Psoas muscle (tissue), 8 donors: ENCODE data around the gene TSPAN2. TPM values are rescaled to one million over a fixed set of nuclear protein-coding genes. Genes with fewer than 3 reads are reported as not detected.
A peak's percentile ranks its signal among the peaks of the same experiment; 100 is the strongest.

ENCODE experiments used
- ATAC-seq, 4 donors: fragments of 200-7000 bp; cut with Tn5 transposase; one replicate each; pipeline ENCODE4 v1.9.1; 2020; ENCODE audit warnings: moderate library complexity in 3 of 4, mild to moderate bottlenecking in 2 of 4
- DNase-seq, 2 donors: peaks; one replicate each; pipeline ENCODE4 v3.0.0-alpha.2; 2020
- H3K27ac ChIP-seq: fragments of 200-600 bp; one replicate; pipeline ENCODE4 v1.8.0; 2022
- H3K27me3 ChIP-seq, 3 donors: fragments of 200-600 bp in 1 of 3; one replicate each; pipeline versions ENCODE4 v1.6.1 to v1.8.0; 2013 to 2022; ENCODE audit warnings: low read length in 2 of 3, mild to moderate bottlenecking in 2 of 3, moderate library complexity in 1 of 3; ENCODE audit not compliant: insufficient read depth in 3 of 3
- H3K36me3 ChIP-seq, 2 donors: fragments of 200-600 bp in 1 of 2; one replicate each; pipeline versions ENCODE4 v1.6.1 to v1.8.0; 2013 to 2022; ENCODE audit warnings: low read depth in 1 of 2, mild to moderate bottlenecking in 1 of 2, moderate library complexity in 1 of 2; ENCODE audit not compliant: insufficient read depth in 1 of 2
- H3K4me1 ChIP-seq: fragments of 200-600 bp; one replicate; pipeline ENCODE4 v1.8.0; 2022
- H3K4me3 ChIP-seq: fragments of 200-600 bp; one replicate; pipeline ENCODE4 v1.8.0; 2022; ENCODE audit warnings: mild to moderate bottlenecking
- H3K9me3 ChIP-seq: fragments of 200-600 bp; one replicate; pipeline ENCODE4 v1.8.0; 2022
- WGBS, 3 donors: extraction: QIAGEN DNeasy Blood & Tissue Kit; methylation state at CpG; one replicate each; pipeline versions ENCODE4 v1.1.6 to v1.1.7; 2013; 5-methylcytosine and 5-hydroxymethylcytosine counted together
- intact Hi-C, 2 donors: fragments of 100-400 bp; cut with DNase I; formaldehyde crosslinking; loops; one replicate each; pipeline versions ENCODE4 v1.11.0 to v1.14.2; 2022
- polyA plus RNA-seq, 3 donors: library from polyadenylated mRNA; stranded (reverse); fragments of 200-250 nt; gene quantifications; one replicate each; pipeline ENCODE4 v1.2.3, GENCODE V29; 2013
- total RNA-seq, 4 donors: library from RNA; stranded (reverse); fragmentation: NEBNext Ultra II Directional in 2 of 4; extraction: Animal tissue kit (Norgen Biotek cat#: 25700) in 2 of 4; gene quantifications; one replicate each; pipeline versions ENCODE4 v1.2.1 to v1.2.4, GENCODE V29; 2021 to 2023
- TF ChIP-seq, protein P1 (sequence below): fragments of 200-600 bp; IDR thresholded peaks from one replicate; pipeline ENCODE4 v1.8.0; 2022; ENCODE audit warnings: antibody characterized with exemption
- donor health status: healthy with polysubstance abuse.
- donor health status: DM: no; HTN: no; CAD: no; lungs with moderate emphysema.
- donor health status: Bipolar disorder and iron deficiency.
- donor health status: healthy.
- donor health status: DM: yes; HTN: yes; CAD: no.
- donor health status: DM: no; HTN: no; CAD: no.
- donor health status: DM: no; HTN: no; CAD: no.
- donor health status: DM: yes; HTN: yes; CAD: no.

TSPAN2 gene
- total and polyA plus RNA-seq, 7 donors: 0.87 to 2.3 (median 1.4) TPM

- H3K4me3 ChIP-seq: no peak overlapping the region
- TF ChIP-seq, protein P1, sequence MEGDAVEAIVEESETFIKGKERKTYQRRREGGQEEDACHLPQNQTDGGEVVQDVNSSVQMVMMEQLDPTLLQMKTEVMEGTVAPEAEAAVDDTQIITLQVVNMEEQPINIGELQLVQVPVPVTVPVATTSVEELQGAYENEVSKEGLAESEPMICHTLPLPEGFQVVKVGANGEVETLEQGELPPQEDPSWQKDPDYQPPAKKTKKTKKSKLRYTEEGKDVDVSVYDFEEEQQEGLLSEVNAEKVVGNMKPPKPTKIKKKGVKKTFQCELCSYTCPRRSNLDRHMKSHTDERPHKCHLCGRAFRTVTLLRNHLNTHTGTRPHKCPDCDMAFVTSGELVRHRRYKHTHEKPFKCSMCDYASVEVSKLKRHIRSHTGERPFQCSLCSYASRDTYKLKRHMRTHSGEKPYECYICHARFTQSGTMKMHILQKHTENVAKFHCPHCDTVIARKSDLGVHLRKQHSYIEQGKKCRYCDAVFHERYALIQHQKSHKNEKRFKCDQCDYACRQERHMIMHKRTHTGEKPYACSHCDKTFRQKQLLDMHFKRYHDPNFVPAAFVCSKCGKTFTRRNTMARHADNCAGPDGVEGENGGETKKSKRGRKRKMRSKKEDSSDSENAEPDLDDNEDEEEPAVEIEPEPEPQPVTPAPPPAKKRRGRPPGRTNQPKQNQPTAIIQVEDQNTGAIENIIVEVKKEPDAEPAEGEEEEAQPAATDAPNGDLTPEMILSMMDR: no peak
- H3K27ac ChIP-seq: no peak overlapping the region
- ATAC-seq (no peak), DNase-seq (no peak)
- H3K9me3 ChIP-seq: no peaks in the 10 kb centered on the region
- intact Hi-C loops: loop anchor here (2.0 to 5.0 kb wide), 3 partner anchors 201 to 461 kb away; partner anchors contain the start of gene NGF (in 1 of the 2)
- H3K4me1 ChIP-seq: peaks cover 17% of the 10 kb centered on the region
- H3K36me3 ChIP-seq: no peaks in the 10 kb centered on the region
- H3K27me3 ChIP-seq: no peaks in the 10 kb centered on the region
Observed at GRCh38 chr1:115136706-115137105, 47.4 kb upstream of the TSPAN2 start.

DNA sequence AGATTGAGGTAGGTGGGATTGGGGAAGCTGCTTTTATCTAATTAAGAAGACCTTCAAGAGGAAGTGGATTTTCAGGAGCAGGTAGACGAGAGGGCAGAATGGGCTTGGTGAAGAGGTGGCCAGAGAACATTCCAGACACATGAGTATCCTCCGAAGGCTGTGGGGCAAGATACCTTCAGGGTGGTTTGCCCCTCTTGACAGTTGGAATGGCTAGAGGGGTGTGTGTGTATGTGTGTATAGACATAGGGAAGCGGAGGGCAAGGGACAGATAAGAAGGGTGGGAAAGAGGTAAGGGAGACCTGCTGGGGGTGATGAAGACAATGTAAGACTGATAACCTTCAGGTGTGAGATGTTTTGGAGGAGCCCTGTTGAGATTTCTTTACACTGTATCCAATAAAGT is 46.8 kb upstream of the TSPAN2 start:
- intact Hi-C loops: loop anchor here (2.0 to 5.0 kb wide), 3 partner anchors 201 to 461 kb away; partner anchors contain the start of gene NGF (in 1 of the 2)
- H3K4me3 ChIP-seq: no peak overlapping the region
- no peak overlapping the region for H3K27ac ChIP-seq
- ATAC-seq (no peak), DNase-seq (no peak)
- 80 to 91% (median 87%) methylated on average over 3 of the region's 3 CpGs for WGBS, 3 donors
- H3K4me1 ChIP-seq: peaks cover 17% of the 10 kb centered on the region
- TF ChIP-seq, protein P1: no peak
- no peaks in the 10 kb centered on the region for H3K27me3 ChIP-seq
- H3K9me3 ChIP-seq: no peaks in the 10 kb centered on the region
- H3K36me3 ChIP-seq: no peaks in the 10 kb centered on the region

GRCh38 chr1:115135681-115136080 is 46.4 kb upstream of the TSPAN2 start:
- intact Hi-C loops: loop anchor here (2.0 to 5.0 kb wide), 3 partner anchors 202 to 462 kb away; partner anchors contain the start of gene NGF (in 1 of the 2)
- H3K27ac ChIP-seq: peak overlapping the region; percentile 79
- H3K27me3 ChIP-seq: no peaks in the 10 kb centered on the region
- TF ChIP-seq, protein P1: no peak
- no peaks in the 10 kb centered on the region for H3K36me3 ChIP-seq
- ATAC-seq (no peak), DNase-seq (no peak)
- peaks cover 17% of the 10 kb centered on the region for H3K4me1 ChIP-seq
- WGBS, 3 donors: 78 to 83% (median 82%) methylated on average over 5 of the region's 5 CpGs
- no peaks in the 10 kb centered on the region for H3K9me3 ChIP-seq
- no peak overlapping the region for H3K4me3 ChIP-seq

GRCh38 chr1:115134850-115135480 is 45.7 kb upstream of the TSPAN2 start:
- H3K4me1 ChIP-seq: peaks cover 17% of the 10 kb centered on the region
- DNase-seq (no peak), ATAC-seq (peak; percentile 49 to 70 (median 60))
- peak overlapping the region; percentile 79 for H3K27ac ChIP-seq
- H3K9me3 ChIP-seq: no peaks in the 10 kb centered on the region
- intact Hi-C loops: loop anchor here (5.0 kb wide), 2 partner anchors 202 to 462 kb away; partner anchors contain the start of gene NGF (in 1 of the 2)
- TF ChIP-seq, protein P1: peak; percentile 4
- H3K36me3 ChIP-seq: no peaks in the 10 kb centered on the region
- WGBS, 3 donors: 33 to 54% (median 48%) methylated on average over 10 of the region's 10 CpGs
- H3K4me3 ChIP-seq: no peak overlapping the region
- H3K27me3 ChIP-seq: no peaks in the 10 kb centered on the region

GRCh38 chr1:115134231-115134630 is 44.9 kb upstream of the TSPAN2 start:
- Histone ChIP-seq H3K36me3 (no peaks in the 10 kb centered on the region), H3K9me3 (no peaks in the 10 kb centered on the region), H3K27me3 (no peaks in the 10 kb centered on the region), H3K4me1 (peaks cover 17% of the 10 kb centered on the region), H3K27ac (peak overlapping the region; percentile 79), H3K4me3 (no peak overlapping the region)
- intact Hi-C loops: no loop called here
- peak; percentile 25 to 69 for DNase-seq
- peak; percentile 72 to 84 (median 84) for ATAC-seq
- TF ChIP-seq, protein P1: no peak
- WGBS, 3 donors: 32 to 37% (median 33%) methylated on average over 6 of the region's 6 CpGs
